Right renal pelvis (tissue), 4 donors: Measurements from ENCODE around the gene CXCL6. TPM values are rescaled to one million over a fixed set of nuclear protein-coding genes. Genes with fewer than 3 reads are reported as not detected.

Experiments
- DNase-seq, 4 donors: peaks; one replicate each; pipeline ENCODE4 v3.0.0-alpha.2; 2013; ENCODE audit warnings: low read depth in 4 of 4, low spot score in 3 of 4, missing footprints in 1 of 4
- polyA plus RNA-seq, 4 donors: library from polyadenylated mRNA; unstranded; fragments of 120-200 nt; gene quantifications; one replicate each; pipeline ENCODE4 v1.2.1, GENCODE V29; 2013; ENCODE audit not compliant: insufficient read length in 4 of 4

Gene CXCL6
- polyA plus RNA-seq, 4 donors: 0.08 to 0.26 (median 0.11) TPM; not detected in 1

GRCh38 chr4:73865431-73866096 lies 29.1 kb downstream of the CXCL6 start:
- no peak for DNase-seq

DNA sequence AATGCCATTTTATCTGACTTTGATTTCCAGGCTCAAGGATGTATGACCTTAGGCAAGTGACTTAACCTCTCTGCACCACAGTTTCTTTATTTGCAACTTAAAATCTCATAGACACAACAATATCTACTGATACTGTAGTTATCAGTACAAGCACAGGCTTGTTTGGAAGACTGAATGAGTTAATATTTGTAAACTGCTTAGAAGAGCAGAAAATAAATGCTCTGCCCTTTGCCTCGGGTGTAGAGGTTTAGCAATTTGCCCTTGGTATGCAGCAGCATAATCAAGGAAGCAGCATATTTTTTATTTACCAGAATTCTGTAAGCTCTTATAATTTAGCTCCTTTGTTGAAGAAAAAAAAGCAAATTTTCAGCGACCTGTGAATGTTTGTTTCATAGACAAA lies 29.8 kb downstream of the CXCL6 start:
- DNase-seq: no peak

- DNase-seq: no peak
Measured at GRCh38 chr4:73867783-73868182, 31.3 kb downstream of the CXCL6 start.

GRCh38 chr4:73868206-73869129 lies 32.0 kb downstream of the CXCL6 start:
- DNase-seq: no peak

- no peak for DNase-seq
Measured at GRCh38 chr4:73869130-73870055, 32.9 kb downstream of the CXCL6 start, which contains the start of gene CXCL1. TSS of gene CXCL1 (plus strand) at chr4:73869393. CDS start at chr4:73869471, 78 bp downstream.

DNA sequence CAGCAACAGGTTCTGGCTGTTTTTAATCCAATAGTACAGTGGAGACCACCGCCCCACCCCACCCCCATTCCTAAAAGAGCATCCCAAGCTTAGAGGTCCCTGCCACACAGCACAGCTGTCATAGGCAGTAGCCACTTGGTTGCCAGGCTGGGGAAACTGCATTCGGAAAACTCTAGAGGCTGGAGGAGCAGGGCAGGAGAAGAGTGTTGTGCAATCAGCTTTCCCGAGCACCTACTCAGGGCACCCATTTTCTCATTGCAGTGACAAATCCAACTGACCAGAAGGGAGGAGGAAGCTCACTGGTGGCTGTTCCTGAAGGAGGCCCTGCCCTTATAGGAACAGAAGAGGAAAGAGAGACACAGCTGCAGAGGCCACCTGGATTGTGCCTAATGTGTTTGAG lies 33.8 kb downstream of the CXCL6 start:
- no peak for DNase-seq

- DNase-seq: no peak
Measured at GRCh38 chr4:73870768-73871167, 34.3 kb downstream of the CXCL6 start.

DNA sequence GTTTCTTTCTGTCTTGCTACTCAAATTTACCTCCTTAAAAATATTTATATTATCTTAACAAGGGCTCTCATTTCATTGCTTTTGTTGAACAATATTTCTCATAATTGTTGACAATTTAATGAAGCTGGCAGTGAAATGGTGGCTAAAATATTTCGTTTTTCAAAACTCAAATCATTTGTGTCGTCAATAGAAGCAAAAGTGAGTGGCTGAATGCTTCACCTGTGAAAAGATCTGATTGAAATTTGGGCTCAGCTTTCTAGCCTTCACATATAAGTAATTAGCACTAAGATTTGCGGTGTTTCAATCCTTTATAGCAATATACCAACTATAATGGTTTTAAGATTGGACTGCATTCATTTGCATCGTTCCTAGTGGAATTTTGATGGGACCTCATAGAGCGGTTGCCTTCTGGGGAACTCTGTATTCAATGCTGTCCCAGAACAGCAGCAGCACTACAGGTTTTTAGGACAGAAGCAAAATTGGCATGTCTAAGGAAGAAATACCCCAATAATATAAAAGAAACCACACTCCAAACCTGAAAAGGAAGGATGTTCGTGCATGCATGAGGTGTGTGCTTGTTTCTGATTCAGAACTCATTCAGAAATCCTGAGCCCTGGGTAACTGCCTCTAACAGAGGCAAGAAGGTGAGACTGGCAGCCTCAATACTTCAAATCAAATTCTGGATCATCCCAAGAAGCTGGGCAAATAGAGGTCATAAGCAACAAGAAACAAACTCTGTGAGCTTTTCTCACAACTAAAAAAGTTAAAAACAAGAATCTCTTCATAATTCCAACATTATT lies 35.2 kb downstream of the CXCL6 start:
- DNase-seq: no peak

GRCh38 chr4:73872316-73873108 lies 36.0 kb downstream of the CXCL6 start:
- no peak for DNase-seq

GRCh38 chr4:73874386-73874785 lies 37.9 kb downstream of the CXCL6 start:
- no peak for DNase-seq

DNA sequence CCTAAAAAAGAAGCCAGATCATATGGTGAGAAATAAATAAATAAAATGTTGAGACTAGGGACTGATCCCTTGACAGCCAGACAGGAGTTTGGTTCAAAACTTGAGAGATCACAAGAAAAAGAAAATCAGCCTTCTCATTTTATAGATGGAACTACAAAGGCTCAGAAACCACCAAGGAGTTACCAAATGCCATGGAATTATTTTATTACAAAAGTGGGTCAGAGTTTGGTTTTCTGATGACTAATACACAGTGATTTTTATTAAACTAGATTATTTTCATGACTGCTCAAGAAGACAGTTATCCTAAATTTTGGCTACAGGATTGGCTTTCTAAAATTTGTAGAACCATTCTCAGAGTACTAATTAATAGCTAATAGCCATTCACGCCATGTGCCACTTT lies 38.9 kb downstream of the CXCL6 start:
- DNase-seq: no peak

GRCh38 chr4:73883306-73883705 lies 46.8 kb downstream of the CXCL6 start:
- no peak for DNase-seq

- no peak for DNase-seq
Measured at GRCh38 chr4:73885574-73886267, 49.2 kb downstream of the CXCL6 start.

Other genes with a start within 250 kb of the CXCL6 start
- gene RASSF6, start 216.2 kb upstream of the CXCL6 start, polyA plus RNA-seq: 1 to 10 TPM; 6.7 to 9.0 (median 7.3) TPM
- gene CXCL8, start 96.1 kb upstream of the CXCL6 start, polyA plus RNA-seq: 1 to 10 TPM in 1 of 4 donors, under 1 TPM in 3; 0.30 to 1.1 (median 0.60) TPM
- 1 to 10 TPM in 1 of 4 donors, under 1 TPM in 3; 0.42 to 1.1 (median 0.55) TPM for gene PF4V1, start 16.6 kb downstream of the CXCL6 start, polyA plus RNA-seq
- gene CXCL1, start 32.7 kb downstream of the CXCL6 start, polyA plus RNA-seq: under 1 TPM; 0.39 to 0.91 (median 0.68) TPM
- 10 to 100 TPM in 1 of 4 donors, 1 to 10 TPM in 3; 4.8 to 15.0 (median 5.8) TPM for gene PF4, start 145.3 kb downstream of the CXCL6 start, polyA plus RNA-seq
- 10 to 100 TPM; 13.2 to 55.2 (median 20.9) TPM for gene PPBP, start 151.5 kb downstream of the CXCL6 start, polyA plus RNA-seq
- gene CXCL5, start 162.0 kb downstream of the CXCL6 start, polyA plus RNA-seq: under 1 TPM; 0.15 to 0.27 (median 0.19) TPM
- gene CXCL3, start 202.0 kb downstream of the CXCL6 start, polyA plus RNA-seq: under 1 TPM; 0.09 to 0.36 (median 0.31) TPM